Measurements from ENCODE around the gene SLC1A7.

GRCh38 chr1:53086491-53087070 is 55.9 kb downstream of the SLC1A7 start:
- TF ChIP-seq PKNOX1 (IDR thresholded peaks at IDR 0.05) (no peak), FOXA1 (IDR thresholded peaks at IDR 0.05) (no peak), NFRKB (IDR thresholded peaks at IDR 0.05) (no peak), ARNT (IDR thresholded peaks at IDR 0.05) (no peak), FOXM1 (IDR thresholded peaks at IDR 0.05; ENCODE audit: borderline replicate concordance) (no peak), SP1 (IDR thresholded peaks at IDR 0.05) (no peak), L3MBTL2 (conservative IDR thresholded peaks at IDR 0.05) (no peak), SUZ12 (IDR thresholded peaks at IDR 0.05) (no peak), BHLHE40 (IDR thresholded peaks at IDR 0.05; ENCODE audit: borderline replicate concordance) (no peak), ELF4 (IDR thresholded peaks at IDR 0.05) (no peak), TARDBP (IDR thresholded peaks at IDR 0.05) (no peak)

Measured in HEK293T (cell line).